ENCODE results near the gene NPR2.

DNA sequence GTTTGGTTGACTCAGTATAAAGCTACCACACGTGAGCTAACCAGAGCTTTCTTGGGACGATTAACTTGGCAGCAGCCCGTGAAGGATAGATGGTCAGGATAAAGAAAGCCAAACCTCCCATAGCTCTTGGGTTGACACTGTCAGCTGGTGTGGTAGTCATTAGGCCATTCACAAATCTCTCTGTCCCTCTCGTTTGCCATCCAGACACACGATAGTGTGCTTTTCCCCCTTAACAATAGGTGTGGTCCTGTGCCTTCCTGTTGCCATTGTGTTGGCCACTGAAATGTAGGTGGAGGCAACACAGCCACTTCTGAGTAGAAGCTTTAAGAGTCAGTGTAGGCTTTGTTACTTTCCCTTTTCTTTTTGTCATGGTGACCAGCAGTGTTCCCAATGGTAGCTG is 67.1 kb downstream of the NPR2 start:
- TF ChIP-seq POLR2A (IDR thresholded peaks at IDR 0.05) (no peak), CTCF (IDR thresholded peaks at IDR 0.05) (no peak)

Measured in esophagus squamous epithelium (tissue), 4 donors.